H9 (cell line): ENCODE results near the gene DOC2A. TPM values are rescaled to one million over a fixed set of nuclear protein-coding genes. Genes with fewer than 3 reads are reported as not detected.

Experiments
- DNase-seq: peaks from one replicate; pipeline ENCODE4 v3.0.0-alpha.2; 2017
- H2AFZ ChIP-seq: one replicate; pipeline ENCODE4 v1.6.1; 2013; ENCODE audit warnings: mild to moderate bottlenecking, low read length, control low read depth, moderate library complexity
- H2AK5ac ChIP-seq: 2 replicates; pipeline ENCODE4 v1.6.1; 2013; ENCODE audit warnings: low read length, control low read depth, mixed read lengths; ENCODE audit not compliant: insufficient read length
- H2BK120ac ChIP-seq: one replicate; pipeline ENCODE4 v1.6.1; 2013; ENCODE audit warnings: low read depth, mild to moderate bottlenecking, low read length, control low read depth, inconsistent platforms; ENCODE audit not compliant: poor library complexity, severe bottlenecking
- H2BK12ac ChIP-seq: 2 replicates; pipeline ENCODE4 v1.6.1; 2013; ENCODE audit warnings: low read length, control low read depth, mixed read lengths, low read depth; ENCODE audit not compliant: insufficient read length
- H2BK15ac ChIP-seq: 2 replicates; pipeline ENCODE4 v1.6.1; 2013; ENCODE audit warnings: low read depth, low read length, control low read depth
- H2BK20ac ChIP-seq: one replicate; pipeline ENCODE4 v1.6.1; 2013; ENCODE audit warnings: low read depth, mild to moderate bottlenecking, low read length, control low read depth, inconsistent platforms; ENCODE audit not compliant: poor library complexity, severe bottlenecking
- H2BK5ac ChIP-seq: 2 replicates; pipeline ENCODE4 v1.6.1; 2013; ENCODE audit warnings: low read length, control low read depth, mixed read lengths; ENCODE audit not compliant: insufficient read length
- H3K14ac ChIP-seq: 2 replicates; pipeline ENCODE4 v1.6.1; 2013; ENCODE audit warnings: low read length, control low read depth; ENCODE audit not compliant: insufficient read depth
- H3K18ac ChIP-seq: 2 replicates; pipeline ENCODE4 v1.6.1; 2013; ENCODE audit warnings: low read depth, mild to moderate bottlenecking, mixed read lengths, low read length, control low read depth; ENCODE audit not compliant: insufficient read length
- H3K23ac ChIP-seq: 2 replicates; pipeline ENCODE4 v1.6.1; 2013; ENCODE audit warnings: low read length, control low read depth, mixed read lengths, low read depth; ENCODE audit not compliant: insufficient read length
- H3K23me2 ChIP-seq: 2 replicates; pipeline ENCODE4 v1.6.1; 2013; ENCODE audit warnings: low read depth, mild to moderate bottlenecking, mixed read lengths, low read length, control low read depth; ENCODE audit not compliant: insufficient read length, poor library complexity, severe bottlenecking
- H3K27ac ChIP-seq: 2 replicates; pipeline ENCODE4 v1.5.1; 2013; ENCODE audit warnings: low read length, control low read depth, mixed read lengths, low read depth; ENCODE audit not compliant: insufficient read length
- H3K27me3 ChIP-seq: 2 replicates; pipeline ENCODE4 v1.6.1; 2013; ENCODE audit warnings: low read length, control low read depth, inconsistent platforms; ENCODE audit not compliant: insufficient read depth
- H3K4ac ChIP-seq: 2 replicates; pipeline ENCODE4 v1.6.1; 2013; ENCODE audit warnings: low read depth, mild to moderate bottlenecking, control low read depth, inconsistent platforms, low read length, moderate library complexity
- H3K4me1 ChIP-seq: 2 replicates; pipeline ENCODE4 v1.6.1; 2013; ENCODE audit warnings: low read length, control low read depth, inconsistent platforms; ENCODE audit not compliant: insufficient read depth
- H3K4me2 ChIP-seq: 2 replicates; pipeline ENCODE4 v1.6.1; 2013; ENCODE audit warnings: low read length, control low read depth, mixed read lengths; ENCODE audit not compliant: insufficient read length, insufficient read depth
- H3K56ac ChIP-seq: 2 replicates; pipeline ENCODE4 v1.6.1; 2013; ENCODE audit warnings: low read depth, mild to moderate bottlenecking, mixed read lengths, low read length, control low read depth; ENCODE audit not compliant: insufficient read length
- H3K79me1 ChIP-seq: 2 replicates; pipeline ENCODE4 v1.6.1; 2013; ENCODE audit warnings: low read depth, mild to moderate bottlenecking, moderate library complexity, low read length, control low read depth, inconsistent platforms; ENCODE audit not compliant: insufficient read depth, poor library complexity, severe bottlenecking
- H3K79me2 ChIP-seq: 2 replicates; pipeline ENCODE4 v1.6.1; 2013; ENCODE audit warnings: low read length, control low read depth, inconsistent platforms; ENCODE audit not compliant: insufficient read depth
- H3K9ac ChIP-seq: 2 replicates; pipeline ENCODE4 v1.6.1; 2013; ENCODE audit warnings: low read length, control low read depth, mixed read lengths; ENCODE audit not compliant: insufficient read length; ENCODE audit errors: extremely low read depth
- H3K9me3 ChIP-seq: one replicate; pipeline ENCODE4 v1.6.1; 2013; ENCODE audit warnings: low read depth, low read length, inconsistent platforms; ENCODE audit not compliant: control insufficient read depth
- H3T11ph ChIP-seq: one replicate; pipeline ENCODE4 v1.6.1; 2013; ENCODE audit warnings: mild to moderate bottlenecking, low read length, control low read depth, inconsistent platforms
- H4K20me1 ChIP-seq: one replicate; pipeline ENCODE4 v1.6.1; 2013; ENCODE audit not compliant: control insufficient read depth, insufficient read length, insufficient read depth
- H4K5ac ChIP-seq: 2 replicates; pipeline ENCODE4 v1.6.1; 2013; ENCODE audit warnings: low read depth, mild to moderate bottlenecking, mixed read lengths, low read length, control low read depth; ENCODE audit not compliant: insufficient read length
- H4K8ac ChIP-seq: replicated peaks from 2 replicates; pipeline ENCODE4 v1.6.1; 2013; ENCODE audit warnings: low read length, control low read depth, mixed read lengths, low read depth; ENCODE audit not compliant: insufficient read length
- H4K91ac ChIP-seq: 2 replicates; pipeline ENCODE4 v1.6.1; 2013; ENCODE audit warnings: low read depth, mild to moderate bottlenecking, moderate library complexity, mixed read lengths, low read length, control low read depth; ENCODE audit not compliant: insufficient read length
- H3K27ac Mint-ChIP-seq, 3 experiments: 2 replicates in 2 of 3; 3 replicates in 1 of 3; pipeline ENCODE4 v1.8.0; 2020 to 2021; ENCODE audit warnings: mixed read lengths in 3 of 3, mild to moderate bottlenecking in 1 of 3, moderate library complexity in 1 of 3
- H3K27me3 Mint-ChIP-seq: 2 replicates; pipeline ENCODE4 v1.8.0; 2021; ENCODE audit warnings: low read depth, mild to moderate bottlenecking, moderate library complexity, mixed read lengths
- H3K36me3 Mint-ChIP-seq, 3 experiments: 2 replicates in 2 of 3; 3 replicates in 1 of 3; pipeline ENCODE4 v1.8.0; 2020 to 2021; ENCODE audit warnings: low read depth in 3 of 3, mixed read lengths in 3 of 3; ENCODE audit not compliant: insufficient read depth in 1 of 3
- H3K4me1 Mint-ChIP-seq, 2 experiments: 2 replicates each; pipeline ENCODE4 v1.8.0; 2020; ENCODE audit warnings: mixed read lengths in 2 of 2
- H3K4me3 Mint-ChIP-seq, 2 experiments: 2 replicates in 1 of 2; 3 replicates in 1 of 2; pipeline ENCODE4 v1.8.0; 2020 to 2021; ENCODE audit warnings: mild to moderate bottlenecking in 2 of 2, mixed read lengths in 2 of 2, moderate library complexity in 1 of 2
- H3K9me3 Mint-ChIP-seq, 2 experiments: 2 replicates in 1 of 2; 3 replicates in 1 of 2; pipeline ENCODE4 v1.8.0; 2020; ENCODE audit warnings: mild to moderate bottlenecking in 2 of 2, mixed read lengths in 2 of 2, moderate library complexity in 1 of 2
- WGBS: extraction: QIAGEN DNeasy Blood & Tissue Kit; methylation state at CpG from one replicate; pipeline ENCODE4 v1.1.7; 2013; ENCODE audit warnings: missing lambda C conversion rate, low lambda C conversion rate, mixed read lengths; ENCODE audit not compliant: insufficient read length; ENCODE audit errors: extremely low coverage; 5-methylcytosine and 5-hydroxymethylcytosine counted together
- total RNA-seq: library from RNA; stranded (reverse); gene quantifications from 2 replicates; pipeline ENCODE4 v1.2.1, GENCODE V29; 2021
- TF ChIP-seq, protein P1 (sequence below): fragments of 200-600 bp; sonication (generic); conservative IDR thresholded peaks from 3 replicates; pipeline ENCODE4 v1.8.0; 2021; ENCODE audit warnings: antibody characterized with exemption, mild to moderate bottlenecking

The DOC2A gene
- total RNA-seq, 1 experiment from 2014 or later = 12.2 TPM

DNA sequence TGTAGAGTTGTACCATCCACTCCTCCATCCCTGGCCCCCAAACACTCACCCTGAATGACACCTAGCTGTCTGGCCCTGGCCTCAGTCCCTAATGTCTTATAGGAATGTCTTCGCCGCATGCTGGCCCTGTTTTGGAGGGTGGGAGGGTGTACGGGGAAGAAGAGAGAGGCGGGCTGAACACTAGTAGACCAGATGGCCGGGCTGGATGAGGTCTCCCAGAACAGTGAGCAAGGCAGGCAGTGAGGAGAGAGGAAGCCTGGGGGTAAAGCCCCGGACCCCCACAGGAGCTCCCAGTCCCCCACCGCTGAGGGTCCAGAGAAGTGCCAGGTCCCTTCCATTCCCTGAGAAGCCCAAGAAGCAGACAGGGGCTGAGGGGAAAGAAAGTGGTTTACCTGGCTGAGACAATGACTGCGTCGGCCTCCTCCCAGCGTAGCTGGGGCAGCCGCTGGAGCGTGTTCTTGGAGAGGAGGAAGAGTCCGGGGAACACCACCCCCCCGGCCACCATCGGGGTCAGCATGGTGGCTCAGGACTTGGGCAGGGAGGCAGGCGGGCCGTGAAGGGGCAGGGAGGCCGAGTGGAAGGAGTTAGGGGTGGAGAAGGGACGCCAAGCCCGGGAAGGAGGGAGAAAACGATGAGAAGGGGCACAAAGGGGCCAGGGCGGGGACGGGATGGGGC is 19.3 kb upstream of the DOC2A start:
- no peak overlapping the region for H2BK120ac ChIP-seq
- H3K4ac ChIP-seq = no peak overlapping the region
- H3K79me1 ChIP-seq = no peaks in the 10 kb centered on the region
- no peaks in the 10 kb centered on the region for H4K20me1 ChIP-seq
- H3K4me1 Mint-ChIP-seq = peaks cover 27 to 42% of the 10 kb centered on the region in 2 experiments
- peaks cover 3% of the 10 kb centered on the region; the same call in 1 of the 2 replicates for H3K4me1 ChIP-seq
- H3K4me3 Mint-ChIP-seq = peak overlapping the region; percentile 73 to 90
- H2AFZ ChIP-seq = no peak overlapping the region
- no peak overlapping the region for H4K91ac ChIP-seq
- H3K27me3 Mint-ChIP-seq = peaks cover 29% of the 10 kb centered on the region
- H3K36me3 Mint-ChIP-seq = peaks cover 6 to 16% (median 10%) of the 10 kb centered on the region in 3 experiments; a peak in 5 of 7 replicates
- no CpG with 5 or more reads among the region's 23 CpGs for WGBS
- H3K18ac ChIP-seq = peak overlapping the region; percentile 80
- peaks cover 20% of the 10 kb centered on the region for H3K23me2 ChIP-seq
- no peak overlapping the region for H2BK15ac ChIP-seq
- no peak overlapping the region for H3K23ac ChIP-seq
- no peak overlapping the region for H2BK20ac ChIP-seq
- H4K8ac ChIP-seq = no peak overlapping the region
- H3K9me3 Mint-ChIP-seq = no peaks in the 10 kb centered on the region; a peak in 1 of 5 replicates
- peak overlapping the region; percentile 12 for H3K9ac ChIP-seq
- H3K27ac Mint-ChIP-seq = no peak overlapping the region; a peak in 1 of 7 replicates
- no peak overlapping the region for H2AK5ac ChIP-seq
- H3K27ac ChIP-seq = no peak overlapping the region
- peak overlapping the region; percentile 52 for H3K14ac ChIP-seq
- no peak overlapping the region for H2BK5ac ChIP-seq
- TF ChIP-seq, protein P1, sequence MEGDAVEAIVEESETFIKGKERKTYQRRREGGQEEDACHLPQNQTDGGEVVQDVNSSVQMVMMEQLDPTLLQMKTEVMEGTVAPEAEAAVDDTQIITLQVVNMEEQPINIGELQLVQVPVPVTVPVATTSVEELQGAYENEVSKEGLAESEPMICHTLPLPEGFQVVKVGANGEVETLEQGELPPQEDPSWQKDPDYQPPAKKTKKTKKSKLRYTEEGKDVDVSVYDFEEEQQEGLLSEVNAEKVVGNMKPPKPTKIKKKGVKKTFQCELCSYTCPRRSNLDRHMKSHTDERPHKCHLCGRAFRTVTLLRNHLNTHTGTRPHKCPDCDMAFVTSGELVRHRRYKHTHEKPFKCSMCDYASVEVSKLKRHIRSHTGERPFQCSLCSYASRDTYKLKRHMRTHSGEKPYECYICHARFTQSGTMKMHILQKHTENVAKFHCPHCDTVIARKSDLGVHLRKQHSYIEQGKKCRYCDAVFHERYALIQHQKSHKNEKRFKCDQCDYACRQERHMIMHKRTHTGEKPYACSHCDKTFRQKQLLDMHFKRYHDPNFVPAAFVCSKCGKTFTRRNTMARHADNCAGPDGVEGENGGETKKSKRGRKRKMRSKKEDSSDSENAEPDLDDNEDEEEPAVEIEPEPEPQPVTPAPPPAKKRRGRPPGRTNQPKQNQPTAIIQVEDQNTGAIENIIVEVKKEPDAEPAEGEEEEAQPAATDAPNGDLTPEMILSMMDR = no peak
- H3T11ph ChIP-seq = no peak overlapping the region
- no peaks in the 10 kb centered on the region; the same call in 1 of the 2 replicates for H3K79me2 ChIP-seq
- H3K9me3 ChIP-seq = no peaks in the 10 kb centered on the region
- H3K56ac ChIP-seq = no peak overlapping the region
- DNase-seq = peak; percentile 36
- H3K27me3 ChIP-seq = no peaks in the 10 kb centered on the region; the same call in 1 of the 2 replicates
- H4K5ac ChIP-seq = no peak overlapping the region
- peak overlapping the region; percentile 76 for H3K4me2 ChIP-seq
- no peak overlapping the region for H2BK12ac ChIP-seq
